Stimulated activated CD8-positive, alpha-beta memory T cell treated with anti-CD3 and anti-CD28 coated beads, Interleukin-4, amount 100 ng/mL, for 4 hours (primary cell): Measurements from ENCODE around the gene GIPC1.

ENCODE experiments used
- DNase-seq, 2 donors: peaks; one replicate each; pipeline ENCODE4 v3.0.0-alpha.2; 2020; ENCODE audit warnings: low read depth in 2 of 2, low spot score in 1 of 2

Gene GIPC1

GRCh38 chr19:14494910-14495671, 836 bp downstream of the GIPC1 start:
- DNase-seq = no peak

- DNase-seq = no peak
These were observed 1.5 kb downstream of the GIPC1 start for GRCh38 chr19:14494411-14494810.

GRCh38 chr19:14492756-14493337, 3.1 kb downstream of the GIPC1 start:
- no peak for DNase-seq

- no peak for DNase-seq
These were observed 8.4 kb downstream of the GIPC1 start for GRCh38 chr19:14487370-14488125.

GRCh38 chr19:14482172-14482941, 13.6 kb downstream of the GIPC1 start:
- DNase-seq = no peak

- DNase-seq = no peak
These were observed 15.2 kb downstream of the GIPC1 start for GRCh38 chr19:14480700-14481079.

GRCh38 chr19:14479975-14480699, 15.8 kb downstream of the GIPC1 start:
- DNase-seq = peak; percentile 38 to 39

GRCh38 chr19:14479309-14479974, 16.5 kb downstream of the GIPC1 start:
- no peak for DNase-seq

GRCh38 chr19:14478113-14478545, 17.8 kb downstream of the GIPC1 start:
- DNase-seq = no peak

- DNase-seq = no peak
These were observed 18.4 kb downstream of the GIPC1 start for GRCh38 chr19:14477418-14478112.

- peak in 1 of 2 donors; percentile 44 for DNase-seq
These were observed 19.1 kb downstream of the GIPC1 start for GRCh38 chr19:14476673-14477401.

- DNase-seq = no peak
These were observed 19.6 kb downstream of the GIPC1 start for GRCh38 chr19:14476327-14476672.

GRCh38 chr19:14475251-14476073, 20.5 kb downstream of the GIPC1 start, which contains the start of gene PTGER1:
Gene PTGER1, minus strand, starts transcription at chr19:14475354. Its CDS starts 1,034 bp downstream, at chr19:14474320.
- no peak for DNase-seq

GRCh38 chr19:14474827-14475226, 21.1 kb downstream of the GIPC1 start:
- DNase-seq = no peak

- no peak for DNase-seq
These were observed 21.8 kb downstream of the GIPC1 start for GRCh38 chr19:14473978-14474578.

- DNase-seq = no peak
These were observed 22.6 kb downstream of the GIPC1 start for GRCh38 chr19:14473073-14473977.
